GM12878 (cell line): ENCODE measurements around the gene MCAT. TPM values are rescaled to one million over a fixed set of nuclear protein-coding genes. Genes with fewer than 3 reads are reported as not detected.

ENCODE experiments used
- CREB1 ChIP-seq: IDR thresholded peaks from 2 replicates; pipeline ENCODE4 v1.6.1; 2012; ENCODE audit warnings: low read depth, mild to moderate bottlenecking, inconsistent platforms
- DPF2 ChIP-seq: fragments of 450-650 bp; IDR thresholded peaks from 2 replicates; pipeline ENCODE4 v1.6.1; 2017; ENCODE audit warnings: mild to moderate bottlenecking
- FOS ChIP-seq: IDR thresholded peaks from 3 replicates; pipeline ENCODE4 v1.6.1; 2011; ENCODE audit warnings: borderline replicate concordance; ENCODE audit not compliant: insufficient read length; ENCODE audit errors: extremely low read depth
- LARP7 ChIP-seq: fragments of 450-650 bp; IDR thresholded peaks from 2 replicates; pipeline ENCODE4 v1.6.1; 2017; ENCODE audit warnings: mild to moderate bottlenecking
- ZNF592 ChIP-seq: fragments of 450-650 bp; IDR thresholded peaks from 2 replicates; pipeline ENCODE4 v1.6.1; 2017; ENCODE audit warnings: mild to moderate bottlenecking, moderate library complexity
- ZNF687 ChIP-seq: fragments of 450-650 bp; IDR thresholded peaks from 2 replicates; pipeline ENCODE4 v1.6.1; 2017; ENCODE audit warnings: mild to moderate bottlenecking, moderate library complexity
- polyA plus RNA-seq, 11 experiments: library from polyadenylated mRNA; depleted of rRNA in 4 of 11; unstranded in 6 of 11; stranded (reverse) in 5 of 11; fragments of >200 nt; fragmentation: Nextera tagmentation in 4 of 11; fragmentation: Illumina TruSeq in 1 of 11; extraction: Ambion mirVana in 4 of 11; extraction: Trizol in 1 of 11; gene quantifications; 1 replicate in 1 of 11; 2 replicates in 10 of 11; pipeline versions ENCODE4 v1.2.1 to v1.2.3, GENCODE V29; 2011 to 2016; ENCODE audit warnings: inconsistent platforms in 2 of 11, missing spikeins in 2 of 11, low read depth in 1 of 11
- total RNA-seq, 4 experiments: library from RNA; depleted of rRNA in 3 of 4; stranded (reverse); fragments of >200 nt in 3 of 4; fragmentation: Illumina TruSeq in 1 of 4; extraction: Trizol in 1 of 4; gene quantifications; 2 replicates each; pipeline versions ENCODE4 v1.2.1 to v1.2.3, GENCODE V29; 2013 to 2021

The MCAT gene
- total and polyA plus RNA-seq, 10 of the 15 experiments (the other 5 are each of a cell fraction or from before 2014, with no cell fraction given) = 3.6 to 29.1 (median 19.3) TPM

GRCh38 chr22:43152357-43153071 is 9.3 kb upstream of the MCAT start (continued):
- TF ChIP-seq ZNF592 (no peak), CREB1 (no peak), LARP7 (no peak), DPF2 (peak; percentile 33; the same call in 1 of the 2 replicates), ZNF687 (0 out of 2 replicates have a peak, but pooled peaks have one; percentile 24), FOS (no peak)
- TF ChIP-seq, all 136 proteins: peak for 4
